Measurements from ENCODE around the gene OR6J1.

GRCh38 chr14:22689199-22689598 lies 45.0 kb upstream of the OR6J1 start:
- no peak for TF ChIP-seq POLR2A (IDR thresholded peaks at IDR 0.05; ENCODE audit: low read length)
- TF ChIP-seq ESRRA (IDR thresholded peaks at IDR 0.05; ENCODE audit: borderline replicate concordance, low read length) = no peak
- TF ChIP-seq E2F6 (IDR thresholded peaks at IDR 0.05; ENCODE audit: borderline replicate concordance, low read depth) = no peak
- no peak for TF ChIP-seq CEBPB (IDR thresholded peaks at IDR 0.05)
